HEK293T (cell line): ENCODE data around the gene CNST.
"Not testable (repeated sequence)": the region's sequence is repeated elsewhere in the genome, so short reads cannot be mapped to it uniquely, and the experiment has no call there.

Experiments used
- ARNT ChIP-seq: fragments of 450-650 bp; IDR thresholded peaks from 2 replicates; pipeline ENCODE4 v1.6.1; 2017; ENCODE audit warnings: mild to moderate bottlenecking
- BHLHE40 ChIP-seq: fragments of 450-650 bp; IDR thresholded peaks from 2 replicates; pipeline ENCODE4 v1.6.1; 2016; ENCODE audit warnings: mild to moderate bottlenecking, moderate library complexity, borderline replicate concordance
- ELF4 ChIP-seq: fragments of 450-650 bp; IDR thresholded peaks from 2 replicates; pipeline ENCODE4 v1.6.1; 2017; ENCODE audit warnings: antibody characterized with exemption
- FOXA1 ChIP-seq: fragments of 450-650 bp; IDR thresholded peaks from 2 replicates; pipeline ENCODE4 v1.6.1; 2016; ENCODE audit warnings: mild to moderate bottlenecking
- FOXK2 ChIP-seq: fragments of 450-650 bp; IDR thresholded peaks from 2 replicates; pipeline ENCODE4 v1.6.1; 2016; ENCODE audit warnings: mild to moderate bottlenecking
- FOXM1 ChIP-seq: fragments of 450-650 bp; IDR thresholded peaks from 2 replicates; pipeline ENCODE4 v1.6.1; 2017; ENCODE audit warnings: mild to moderate bottlenecking, borderline replicate concordance
- L3MBTL2 ChIP-seq: fragments of 450-650 bp; conservative IDR thresholded peaks from 2 replicates; pipeline ENCODE4 v1.6.1; 2016; ENCODE audit warnings: mild to moderate bottlenecking
- LEF1 ChIP-seq: fragments of 450-650 bp; IDR thresholded peaks from 2 replicates; pipeline ENCODE4 v1.6.1; 2017; ENCODE audit warnings: mild to moderate bottlenecking, borderline replicate concordance
- NFRKB ChIP-seq: fragments of 450-650 bp; IDR thresholded peaks from 2 replicates; pipeline ENCODE4 v1.6.1; 2016; ENCODE audit warnings: mild to moderate bottlenecking, moderate library complexity
- PKNOX1 ChIP-seq: fragments of 450-650 bp; IDR thresholded peaks from 2 replicates; pipeline ENCODE4 v1.6.1; 2016
- SP1 ChIP-seq: fragments of 450-650 bp; IDR thresholded peaks from 2 replicates; pipeline ENCODE4 v1.6.1; 2017
- SUZ12 ChIP-seq: fragments of 450-650 bp; IDR thresholded peaks from 2 replicates; pipeline ENCODE4 v1.6.1; 2016; ENCODE audit warnings: mild to moderate bottlenecking
- TARDBP ChIP-seq: fragments of 450-650 bp; IDR thresholded peaks from 2 replicates; pipeline ENCODE4 v1.6.1; 2016
- ZNF384 ChIP-seq: fragments of 450-650 bp; IDR thresholded peaks from 2 replicates; pipeline ENCODE4 v1.6.1; 2016

GRCh38 chr1:246571309-246571708, 5.1 kb downstream of the CNST start:
- TF ChIP-seq ARNT, FOXK2, BHLHE40, TARDBP, FOXA1, L3MBTL2, FOXM1, ELF4, SP1, NFRKB, PKNOX1, SUZ12, ZNF384, LEF1: not testable (repeated sequence)
